HEK293 (cell line): ENCODE results near the gene COX10.
"Not testable (repeated sequence)": the region's sequence is repeated elsewhere in the genome, so short reads cannot be mapped to it uniquely, and the experiment has no call there.

Source experiments
- CTCF ChIA-PET: fragments of 350-600 bp; formaldehyde crosslinking; extraction: SDS; loops from one replicate; lab custom pipeline; 2021; ENCODE audit warnings: antibody characterized with exemption; lab: Yijun Ruan, JAX
- POLR2A ChIA-PET: fragments of 300-600 bp; formaldehyde crosslinking; extraction: SDS; loops from one replicate; lab custom pipeline; 2020; ENCODE audit warnings: antibody characterized with exemption, inconsistent platforms; lab: Yijun Ruan, JAX
- H3K27ac ChIP-seq: fragments of 200-500 bp; sonication (Bioruptor generic); 2 replicates; pipeline ENCODE4 v1.5.1; 2014; ENCODE audit warnings: low read depth, low read length, control low read depth, inconsistent platforms; ENCODE audit errors: extremely low read depth
- H3K36me3 ChIP-seq, 2 experiments: fragments of 200-500 bp in 1 of 2; sonication (Bioruptor generic) in 1 of 2; 1 replicate in 1 of 2; 2 replicates in 1 of 2; pipeline ENCODE4 v1.5.1; 2014 to 2017; ENCODE audit warnings: inconsistent platforms in 2 of 2, low read length in 2 of 2; ENCODE audit not compliant: control insufficient read depth in 2 of 2, insufficient read depth in 1 of 2
- H3K4me1 ChIP-seq: fragments of 200-500 bp; sonication (Bioruptor generic); 2 replicates; pipeline ENCODE4 v1.5.1; 2014; ENCODE audit warnings: mild to moderate bottlenecking, low read length, inconsistent platforms; ENCODE audit not compliant: control insufficient read depth, insufficient read depth
- H3K4me3 ChIP-seq: 2 replicates; pipeline ENCODE4 v1.5.1; 2011; ENCODE audit warnings: low read depth, mild to moderate bottlenecking, control low read depth, low read length, moderate library complexity
- H3K9me3 ChIP-seq: fragments of 200-500 bp; sonication (Bioruptor generic); 2 replicates; pipeline ENCODE4 v1.5.1; 2014; ENCODE audit warnings: low read depth, low read length, inconsistent platforms; ENCODE audit not compliant: control insufficient read depth, insufficient read depth
- FEZF1 ChIP-seq: fragments of 450-650 bp; formaldehyde crosslinking; IDR thresholded peaks from 2 replicates; pipeline ENCODE4 v1.5.1; 2016; ENCODE audit warnings: missing biosample characterization, missing genetic modification characterization
- GLIS2 ChIP-seq: fragments of 450-650 bp; formaldehyde crosslinking; IDR thresholded peaks from 2 replicates; pipeline ENCODE4 v1.5.1; 2016; ENCODE audit warnings: missing biosample characterization, missing genetic modification characterization
- KLF1 ChIP-seq: fragments of 450-650 bp; formaldehyde crosslinking; IDR thresholded peaks from 2 replicates; pipeline ENCODE4 v1.5.1; 2016; ENCODE audit warnings: missing biosample characterization, missing genetic modification characterization
- YY2 ChIP-seq: fragments of 450-650 bp; formaldehyde crosslinking; IDR thresholded peaks from 2 replicates; pipeline ENCODE4 v1.5.1; 2016; ENCODE audit warnings: missing biosample characterization, missing genetic modification characterization
- ZBTB17 ChIP-seq: fragments of 450-650 bp; formaldehyde crosslinking; IDR thresholded peaks from 2 replicates; pipeline ENCODE4 v1.5.1; 2016; ENCODE audit warnings: missing biosample characterization, missing genetic modification characterization
- ZBTB48 ChIP-seq: fragments of 450-650 bp; formaldehyde crosslinking; IDR thresholded peaks from 2 replicates; pipeline ENCODE4 v1.5.1; 2016; ENCODE audit warnings: missing biosample characterization, missing genetic modification characterization
- ZNF140 ChIP-seq: fragments of 450-650 bp; formaldehyde crosslinking; IDR thresholded peaks from 2 replicates; pipeline ENCODE4 v1.5.1; 2016; ENCODE audit warnings: missing biosample characterization, missing genetic modification characterization
- ZNF239 ChIP-seq: fragments of 450-650 bp; formaldehyde crosslinking; IDR thresholded peaks from 2 replicates; pipeline ENCODE4 v1.5.1; 2016; ENCODE audit warnings: missing biosample characterization, missing genetic modification characterization
- ZNF354C ChIP-seq: fragments of 450-650 bp; formaldehyde crosslinking; IDR thresholded peaks from 2 replicates; pipeline ENCODE4 v1.5.1; 2016; ENCODE audit warnings: missing biosample characterization, missing genetic modification characterization, low read depth, borderline replicate concordance
- ZNF521 ChIP-seq: fragments of 450-650 bp; formaldehyde crosslinking; IDR thresholded peaks from 2 replicates; pipeline ENCODE4 v1.5.1; 2017; ENCODE audit warnings: missing biosample characterization, mild to moderate bottlenecking, missing genetic modification characterization
- ZNF549 ChIP-seq: fragments of 450-650 bp; IDR thresholded peaks from 2 replicates; pipeline ENCODE4 v1.5.1; 2018; ENCODE audit warnings: missing biosample characterization, missing genetic modification characterization, mild to moderate bottlenecking, inconsistent platforms, moderate library complexity
- ZNF561 ChIP-seq: fragments of 450-650 bp; IDR thresholded peaks from 2 replicates; pipeline ENCODE4 v1.5.1; 2018; ENCODE audit warnings: missing biosample characterization, missing genetic modification characterization, borderline replicate concordance
- ZNF585B ChIP-seq: fragments of 450-650 bp; formaldehyde crosslinking; IDR thresholded peaks from 2 replicates; pipeline ENCODE4 v1.5.1; 2016; ENCODE audit warnings: missing biosample characterization, missing genetic modification characterization
- ZNF654 ChIP-seq: fragments of 450-650 bp; formaldehyde crosslinking; IDR thresholded peaks from 2 replicates; pipeline ENCODE4 v1.5.1; 2016; ENCODE audit warnings: low read depth, missing biosample characterization, missing genetic modification characterization
- ZNF677 ChIP-seq: fragments of 450-650 bp; IDR thresholded peaks from 2 replicates; pipeline ENCODE4 v1.5.0; 2018; ENCODE audit warnings: missing biosample characterization, mild to moderate bottlenecking, missing genetic modification characterization, moderate library complexity
- ZSCAN23 ChIP-seq: fragments of 450-650 bp; formaldehyde crosslinking; IDR thresholded peaks from 2 replicates; pipeline ENCODE4 v1.5.1; 2016; ENCODE audit warnings: missing biosample characterization, missing genetic modification characterization
- TF ChIP-seq, protein P1 (sequence below): fragments of 450-650 bp; formaldehyde crosslinking; IDR thresholded peaks from 2 replicates; pipeline ENCODE4 v1.5.1; 2017; ENCODE audit warnings: missing biosample characterization, missing genetic modification characterization
- TF ChIP-seq, protein P2 (sequence below): fragments of 450-650 bp; formaldehyde crosslinking; IDR thresholded peaks from 2 replicates; pipeline ENCODE4 v1.5.1; 2016; ENCODE audit warnings: missing biosample characterization, missing genetic modification characterization
- TF ChIP-seq, protein P3 (sequence below): fragments of 450-650 bp; formaldehyde crosslinking; conservative IDR thresholded peaks from 2 replicates; pipeline ENCODE4 v1.5.1; 2016; ENCODE audit warnings: low read depth, missing biosample characterization, missing genetic modification characterization

Gene COX10

DNA sequence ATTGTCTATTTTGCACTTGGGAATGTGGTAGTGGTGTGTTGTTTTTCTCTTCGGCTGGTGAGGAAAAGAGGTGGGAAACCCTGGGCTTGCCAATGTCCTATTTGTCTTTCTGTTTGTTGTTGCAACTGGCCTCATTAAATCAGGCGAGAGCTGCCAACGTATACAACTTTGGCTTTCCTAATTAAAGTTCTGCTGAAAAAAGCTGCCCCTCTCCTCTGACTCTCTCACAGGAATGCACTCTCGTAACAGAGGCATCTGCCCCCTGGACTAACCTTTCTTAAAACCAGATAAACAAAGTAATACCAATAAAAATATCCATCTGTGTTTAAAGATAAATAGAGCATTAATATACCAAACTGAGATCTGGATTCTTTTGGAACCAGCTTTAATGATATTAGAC is 159.6 kb downstream of the COX10 start:
- POLR2A ChIA-PET: no interaction called here
- Histone ChIP-seq H3K36me3 (no peaks in the 10 kb centered on the region), H3K4me3 (no peak overlapping the region), H3K27ac (no peak overlapping the region), H3K4me1 (no peaks in the 10 kb centered on the region), H3K9me3 (no peaks in the 10 kb centered on the region)
- no peak for TF ChIP-seq KLF1 (tag by site-specific recombination)
- TF ChIP-seq ZNF677 (tag by site-specific recombination): no peak
- TF ChIP-seq ZNF549 (tag by site-specific recombination): no peak
- TF ChIP-seq ZNF140 (tag by site-specific recombination): no peak
- no peak for TF ChIP-seq ZNF521 (tag by site-specific recombination)
- no peak for TF ChIP-seq ZNF354C (tag by site-specific recombination)
- TF ChIP-seq, protein P1, sequence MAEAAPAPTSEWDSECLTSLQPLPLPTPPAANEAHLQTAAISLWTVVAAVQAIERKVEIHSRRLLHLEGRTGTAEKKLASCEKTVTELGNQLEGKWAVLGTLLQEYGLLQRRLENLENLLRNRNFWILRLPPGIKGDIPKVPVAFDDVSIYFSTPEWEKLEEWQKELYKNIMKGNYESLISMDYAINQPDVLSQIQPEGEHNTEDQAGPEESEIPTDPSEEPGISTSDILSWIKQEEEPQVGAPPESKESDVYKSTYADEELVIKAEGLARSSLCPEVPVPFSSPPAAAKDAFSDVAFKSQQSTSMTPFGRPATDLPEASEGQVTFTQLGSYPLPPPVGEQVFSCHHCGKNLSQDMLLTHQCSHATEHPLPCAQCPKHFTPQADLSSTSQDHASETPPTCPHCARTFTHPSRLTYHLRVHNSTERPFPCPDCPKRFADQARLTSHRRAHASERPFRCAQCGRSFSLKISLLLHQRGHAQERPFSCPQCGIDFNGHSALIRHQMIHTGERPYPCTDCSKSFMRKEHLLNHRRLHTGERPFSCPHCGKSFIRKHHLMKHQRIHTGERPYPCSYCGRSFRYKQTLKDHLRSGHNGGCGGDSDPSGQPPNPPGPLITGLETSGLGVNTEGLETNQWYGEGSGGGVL (tag by site-specific recombination): no peak
- TF ChIP-seq, protein P2, sequence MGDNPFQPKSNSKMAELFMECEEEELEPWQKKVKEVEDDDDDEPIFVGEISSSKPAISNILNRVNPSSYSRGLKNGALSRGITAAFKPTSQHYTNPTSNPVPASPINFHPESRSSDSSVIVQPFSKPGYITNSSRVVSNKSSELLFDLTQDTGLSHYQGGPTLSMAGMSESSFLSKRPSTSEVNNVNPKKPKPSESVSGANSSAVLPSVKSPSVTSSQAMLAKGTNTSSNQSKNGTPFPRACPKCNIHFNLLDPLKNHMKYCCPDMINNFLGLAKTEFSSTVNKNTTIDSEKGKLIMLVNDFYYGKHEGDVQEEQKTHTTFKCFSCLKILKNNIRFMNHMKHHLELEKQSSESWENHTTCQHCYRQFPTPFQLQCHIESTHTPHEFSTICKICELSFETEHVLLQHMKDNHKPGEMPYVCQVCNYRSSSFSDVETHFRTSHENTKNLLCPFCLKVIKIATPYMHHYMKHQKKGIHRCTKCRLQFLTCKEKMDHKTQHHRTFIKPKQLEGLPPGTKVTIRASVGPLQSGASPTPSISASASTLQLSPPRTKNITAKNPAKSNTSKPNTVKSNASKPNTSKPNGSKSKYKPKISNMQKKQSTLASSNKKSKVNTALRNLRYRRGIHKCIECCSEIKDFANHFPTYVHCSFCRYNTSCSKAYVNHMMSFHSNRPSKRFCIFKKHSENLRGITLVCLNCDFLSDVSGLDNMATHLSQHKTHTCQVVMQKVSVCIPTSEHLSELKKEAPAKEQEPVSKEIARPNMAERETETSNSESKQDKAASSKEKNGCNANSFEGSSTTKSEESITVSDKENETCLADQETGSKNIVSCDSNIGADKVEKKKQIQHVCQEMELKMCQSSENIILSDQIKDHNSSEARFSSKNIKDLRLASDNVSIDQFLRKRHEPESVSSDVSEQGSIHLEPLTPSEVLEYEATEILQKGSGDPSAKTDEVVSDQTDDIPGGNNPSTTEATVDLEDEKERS (tag by site-specific recombination): no peak
- no peak for TF ChIP-seq ZSCAN23
- TF ChIP-seq, protein P3, sequence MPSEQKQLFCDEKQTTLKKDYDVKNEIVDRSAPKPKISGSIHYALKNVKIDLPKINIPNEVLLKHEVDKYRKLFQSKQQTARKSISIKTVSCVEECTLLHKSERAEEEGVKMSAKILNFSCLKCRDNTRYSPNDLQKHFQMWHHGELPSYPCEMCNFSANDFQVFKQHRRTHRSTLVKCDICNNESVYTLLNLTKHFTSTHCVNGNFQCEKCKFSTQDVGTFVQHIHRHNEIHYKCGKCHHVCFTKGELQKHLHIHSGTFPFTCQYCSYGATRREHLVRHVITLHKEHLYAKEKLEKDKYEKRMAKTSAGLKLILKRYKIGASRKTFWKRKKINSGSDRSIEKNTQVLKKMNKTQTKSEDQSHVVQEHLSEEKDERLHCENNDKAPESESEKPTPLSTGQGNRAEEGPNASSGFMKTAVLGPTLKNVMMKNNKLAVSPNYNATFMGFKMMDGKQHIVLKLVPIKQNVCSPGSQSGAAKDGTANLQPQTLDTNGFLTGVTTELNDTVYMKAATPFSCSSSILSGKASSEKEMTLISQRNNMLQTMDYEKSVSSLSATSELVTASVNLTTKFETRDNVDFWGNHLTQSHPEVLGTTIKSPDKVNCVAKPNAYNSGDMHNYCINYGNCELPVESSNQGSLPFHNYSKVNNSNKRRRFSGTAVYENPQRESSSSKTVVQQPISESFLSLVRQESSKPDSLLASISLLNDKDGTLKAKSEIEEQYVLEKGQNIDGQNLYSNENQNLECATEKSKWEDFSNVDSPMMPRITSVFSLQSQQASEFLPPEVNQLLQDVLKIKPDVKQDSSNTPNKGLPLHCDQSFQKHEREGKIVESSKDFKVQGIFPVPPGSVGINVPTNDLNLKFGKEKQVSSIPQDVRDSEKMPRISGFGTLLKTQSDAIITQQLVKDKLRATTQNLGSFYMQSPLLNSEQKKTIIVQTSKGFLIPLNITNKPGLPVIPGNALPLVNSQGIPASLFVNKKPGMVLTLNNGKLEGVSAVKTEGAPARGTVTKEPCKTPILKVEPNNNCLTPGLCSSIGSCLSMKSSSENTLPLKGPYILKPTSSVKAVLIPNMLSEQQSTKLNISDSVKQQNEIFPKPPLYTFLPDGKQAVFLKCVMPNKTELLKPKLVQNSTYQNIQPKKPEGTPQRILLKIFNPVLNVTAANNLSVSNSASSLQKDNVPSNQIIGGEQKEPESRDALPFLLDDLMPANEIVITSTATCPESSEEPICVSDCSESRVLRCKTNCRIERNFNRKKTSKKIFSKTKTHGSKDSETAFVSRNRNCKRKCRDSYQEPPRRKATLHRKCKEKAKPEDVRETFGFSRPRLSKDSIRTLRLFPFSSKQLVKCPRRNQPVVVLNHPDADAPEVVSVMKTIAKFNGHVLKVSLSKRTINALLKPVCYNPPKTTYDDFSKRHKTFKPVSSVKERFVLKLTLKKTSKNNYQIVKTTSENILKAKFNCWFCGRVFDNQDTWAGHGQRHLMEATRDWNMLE (tag by site-specific recombination): no peak
- no peak for TF ChIP-seq ZNF585B
- TF ChIP-seq GLIS2 (tag by site-specific recombination): no peak
- TF ChIP-seq ZNF561 (tag by site-specific recombination): no peak
- TF ChIP-seq YY2 (tag by site-specific recombination): no peak
- TF ChIP-seq ZBTB17 (tag by site-specific recombination): no peak
- no peak for TF ChIP-seq ZNF239
- TF ChIP-seq ZBTB48: no peak
- TF ChIP-seq FEZF1 (tag by site-specific recombination): no peak
- TF ChIP-seq ZNF654 (tag by site-specific recombination): no peak
- CTCF ChIA-PET: interaction anchor here (0.6 kb wide), 1 partner anchor 929 kb away, joined by 3 read pairs; no protein-coding TSS in a partner anchor

DNA sequence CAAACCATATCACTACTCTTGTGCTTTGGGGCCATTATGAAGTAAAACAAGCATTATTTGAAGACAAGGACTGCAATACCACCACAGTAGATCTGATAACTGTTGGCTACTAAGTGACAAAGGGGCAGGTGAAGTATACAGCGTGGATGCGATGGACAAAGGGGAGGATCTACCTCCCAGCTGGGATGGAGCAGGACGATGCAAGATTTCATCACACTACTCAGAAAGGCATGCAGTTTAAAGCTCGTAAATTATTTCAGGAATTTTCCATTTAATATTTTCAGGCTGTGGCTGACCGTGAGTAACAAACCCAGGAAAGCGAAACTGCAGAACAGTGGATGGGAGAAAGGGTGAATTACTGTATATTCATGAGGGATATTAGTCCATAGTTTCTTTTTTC is 161.9 kb downstream of the COX10 start:
- H3K27ac ChIP-seq, H3K36me3 ChIP-seq, H3K4me3 ChIP-seq, POLR2A ChIA-PET, H3K9me3 ChIP-seq, H3K4me1 ChIP-seq: not testable (repeated sequence)
- CTCF ChIA-PET: interaction anchor here (0.6 kb wide), 1 partner anchor 73 kb away, joined by 3 read pairs; no protein-coding TSS in a partner anchor

DNA sequence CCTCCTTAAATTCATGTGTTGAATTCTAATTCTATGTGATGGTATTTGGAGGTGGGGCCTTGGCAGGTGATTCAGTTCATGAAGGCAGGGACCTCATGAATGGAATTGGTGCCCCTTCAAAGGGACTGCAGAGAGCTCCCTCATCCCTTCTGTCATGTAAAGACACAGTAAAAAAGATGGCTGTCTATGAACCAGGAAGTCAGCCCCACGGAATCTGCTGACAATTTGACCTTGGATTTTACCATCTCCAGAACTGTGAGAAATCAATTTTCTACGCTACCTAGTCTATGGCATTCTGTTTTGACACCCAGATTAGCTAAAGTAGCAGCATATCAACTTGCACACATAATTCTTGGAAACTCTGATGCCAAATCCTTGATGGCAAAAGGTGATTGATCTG is 165.7 kb downstream of the COX10 start:
- H3K4me1 ChIP-seq, H3K27ac ChIP-seq, H3K9me3 ChIP-seq, H3K36me3 ChIP-seq, H3K4me3 ChIP-seq, POLR2A ChIA-PET, CTCF ChIA-PET: not testable (repeated sequence)

DNA sequence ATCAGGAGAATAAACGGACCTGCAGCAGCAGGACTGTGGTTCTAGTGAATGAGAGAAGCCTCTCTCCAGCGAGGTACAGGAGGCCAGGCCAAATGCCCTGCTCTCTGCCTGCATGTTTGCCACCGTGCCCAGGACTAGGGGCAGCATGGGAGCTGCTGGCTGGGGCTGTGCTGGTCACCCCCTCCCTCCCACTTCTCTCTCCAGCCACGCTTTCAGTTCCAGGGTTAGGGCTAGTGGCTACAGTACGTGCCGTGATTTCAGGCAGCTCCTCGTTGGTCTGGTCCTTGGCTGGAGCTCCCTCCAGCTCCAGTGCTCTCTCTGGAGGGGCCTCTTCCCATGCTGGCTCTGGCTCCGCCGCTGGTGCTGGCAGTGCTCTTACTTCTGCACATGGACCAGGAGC is 166.7 kb downstream of the COX10 start:
- H3K27ac ChIP-seq, H3K4me1 ChIP-seq, H3K36me3 ChIP-seq, H3K4me3 ChIP-seq, H3K9me3 ChIP-seq, CTCF ChIA-PET, POLR2A ChIA-PET: not testable (repeated sequence)
